GM19240 (cell line): ENCODE data around the gene NUCKS1.
"Not testable (repeated sequence)": the region's sequence is repeated elsewhere in the genome, so short reads cannot be mapped to it uniquely, and the experiment has no call there.

ENCODE experiments used
- DNase-seq: peaks from one replicate; pipeline ENCODE4 v3.0.0; 2011; ENCODE audit warnings: low spot score; ENCODE audit not compliant: insufficient read length

NUCKS1 gene

GRCh38 chr1:205733438-205734175 lies 16.4 kb downstream of the NUCKS1 start:
- DNase-seq, result no peak

DNA sequence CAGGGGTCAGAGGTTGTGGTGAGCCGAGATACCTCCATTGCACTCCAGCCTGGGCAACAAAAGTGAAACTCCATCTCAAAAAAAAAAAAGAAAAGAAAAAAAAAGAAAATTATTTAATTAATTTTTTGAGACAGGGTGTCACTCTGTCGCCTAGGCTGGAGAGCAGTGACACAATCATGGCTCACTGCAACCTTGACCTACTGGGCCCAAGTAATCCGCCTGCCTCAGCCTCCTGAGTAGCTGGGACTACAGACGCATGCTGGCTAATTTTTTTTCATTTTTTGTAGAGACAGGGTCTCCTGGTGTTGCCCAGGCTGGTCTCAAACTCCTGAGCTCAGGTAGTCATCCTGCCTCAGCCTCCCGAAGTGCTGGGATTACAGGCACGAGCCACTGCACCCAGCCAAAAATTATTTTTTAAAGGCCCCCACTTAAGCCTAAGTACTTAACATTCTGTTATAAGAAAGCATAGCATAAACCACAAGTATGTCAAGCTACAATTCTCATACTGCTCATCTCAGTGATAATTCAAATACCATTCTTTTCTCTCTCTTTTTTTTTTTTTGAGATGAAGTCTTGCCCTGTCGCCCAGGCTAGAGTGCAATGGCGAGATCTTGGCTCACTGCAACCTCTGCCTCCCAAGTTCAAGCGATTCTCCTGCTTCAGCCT lies 19.9 kb downstream of the NUCKS1 start:
- no peak for DNase-seq

GRCh38 chr1:205726619-205727125 lies 23.3 kb downstream of the NUCKS1 start:
- DNase-seq, result no peak

- DNase-seq, result no peak
Measured at GRCh38 chr1:205725514-205725913, 24.5 kb downstream of the NUCKS1 start.

- DNase-seq, result not testable (repeated sequence)
Measured at GRCh38 chr1:205720740-205721139, 29.2 kb downstream of the NUCKS1 start.

- DNase-seq, result no peak
Measured at GRCh38 chr1:205719762-205720161, 30.2 kb downstream of the NUCKS1 start.

- no peak for DNase-seq
Measured at GRCh38 chr1:205719015-205719414, 31.0 kb downstream of the NUCKS1 start.

GRCh38 chr1:205716371-205717132 lies 33.4 kb downstream of the NUCKS1 start:
- no peak for DNase-seq

GRCh38 chr1:205715628-205716027 lies 34.4 kb downstream of the NUCKS1 start:
- no peak for DNase-seq

DNA sequence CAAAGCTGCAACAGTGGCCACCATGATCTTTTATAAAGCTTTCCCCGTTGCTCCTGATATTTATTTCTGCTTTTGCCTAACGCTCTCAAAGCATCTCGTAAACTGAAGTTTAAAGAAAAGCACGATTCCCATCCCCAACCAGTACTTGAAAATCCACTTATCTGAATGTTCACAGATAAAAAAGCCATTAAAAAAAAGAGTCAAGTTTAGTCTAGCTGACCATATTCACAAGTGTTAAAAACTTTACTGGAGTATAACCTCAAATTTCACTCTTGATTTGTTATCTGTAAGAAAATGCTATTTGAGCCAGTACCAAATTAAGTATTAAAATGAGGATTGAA lies 35.1 kb downstream of the NUCKS1 start:
- no peak for DNase-seq

GRCh38 chr1:205714190-205714905 lies 35.6 kb downstream of the NUCKS1 start:
- DNase-seq, result no peak

GRCh38 chr1:205711105-205712048 lies 38.6 kb downstream of the NUCKS1 start:
- no peak for DNase-seq

DNA sequence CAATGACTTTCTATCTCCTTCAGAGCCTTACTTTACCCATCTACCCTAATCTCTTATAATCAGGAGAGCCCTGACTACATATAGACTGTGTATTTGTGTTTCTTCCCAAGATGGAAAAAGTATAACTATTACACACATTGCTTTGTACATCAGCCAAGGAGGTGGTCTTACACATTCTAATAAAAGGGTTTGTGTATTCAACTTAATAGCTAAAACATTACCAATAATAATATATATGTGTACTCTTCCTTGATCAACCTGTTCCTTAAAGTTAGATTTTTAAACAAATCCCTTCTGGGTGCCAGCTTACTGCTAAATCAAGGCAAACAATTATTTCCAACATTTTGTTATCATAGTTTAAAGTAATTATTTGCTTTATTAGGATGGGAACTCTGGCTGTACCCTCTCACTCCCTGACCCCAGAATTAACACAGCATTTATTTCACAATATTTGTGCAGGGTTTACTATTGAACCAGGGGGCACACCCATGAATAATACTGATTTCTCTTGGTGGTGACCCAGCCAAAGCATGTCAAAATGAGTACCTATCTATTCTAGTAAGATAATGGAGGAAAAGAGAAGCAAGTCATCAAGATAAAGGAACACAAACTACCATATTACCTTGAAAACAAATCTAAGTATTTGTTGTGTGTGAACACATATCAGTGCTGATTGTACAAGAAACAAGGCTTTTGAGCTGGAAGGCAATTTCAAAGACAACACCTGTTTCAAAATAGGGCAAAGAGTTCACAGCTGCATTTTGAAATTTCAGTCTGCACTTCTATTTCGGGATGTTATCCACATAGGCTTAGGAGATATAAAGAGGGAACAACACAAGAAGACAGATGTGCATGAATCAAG lies 39.5 kb downstream of the NUCKS1 start:
- no peak for DNase-seq

DNA sequence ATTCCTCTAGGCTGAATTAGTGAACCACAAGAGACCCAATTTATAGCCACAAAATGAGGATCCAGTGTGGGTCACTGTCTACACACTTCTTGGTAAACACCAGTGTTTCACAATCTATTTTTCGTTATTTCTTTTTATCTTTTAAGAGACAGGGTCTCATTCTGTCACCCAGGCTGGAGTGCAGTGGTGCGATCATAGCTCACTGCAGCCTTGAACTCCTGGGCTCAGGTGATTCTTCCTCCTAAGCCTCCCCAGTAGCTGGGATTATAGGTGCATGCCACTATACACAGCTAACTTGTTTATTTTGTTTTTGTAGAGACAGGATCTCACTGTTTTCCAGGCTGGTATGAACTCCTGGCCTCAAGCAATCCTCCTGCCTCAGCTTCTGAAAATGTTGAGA lies 40.3 kb downstream of the NUCKS1 start:
- DNase-seq, result no peak

DNA sequence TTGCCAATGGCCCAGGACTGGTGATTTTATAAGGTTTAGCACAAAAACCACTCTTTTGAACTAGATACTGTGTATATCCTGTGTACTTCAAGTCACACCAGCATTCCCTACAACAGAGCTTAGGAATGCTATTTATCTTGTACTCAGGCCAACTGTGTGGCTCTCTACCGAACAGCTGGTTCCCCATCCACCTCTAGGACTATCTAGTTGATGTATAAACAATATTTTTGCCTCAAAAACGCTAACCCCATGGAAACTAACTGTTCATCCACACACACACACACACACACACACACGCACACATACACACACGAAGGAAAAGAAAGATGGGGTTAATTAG lies 41.0 kb downstream of the NUCKS1 start:
- no peak for DNase-seq

DNA sequence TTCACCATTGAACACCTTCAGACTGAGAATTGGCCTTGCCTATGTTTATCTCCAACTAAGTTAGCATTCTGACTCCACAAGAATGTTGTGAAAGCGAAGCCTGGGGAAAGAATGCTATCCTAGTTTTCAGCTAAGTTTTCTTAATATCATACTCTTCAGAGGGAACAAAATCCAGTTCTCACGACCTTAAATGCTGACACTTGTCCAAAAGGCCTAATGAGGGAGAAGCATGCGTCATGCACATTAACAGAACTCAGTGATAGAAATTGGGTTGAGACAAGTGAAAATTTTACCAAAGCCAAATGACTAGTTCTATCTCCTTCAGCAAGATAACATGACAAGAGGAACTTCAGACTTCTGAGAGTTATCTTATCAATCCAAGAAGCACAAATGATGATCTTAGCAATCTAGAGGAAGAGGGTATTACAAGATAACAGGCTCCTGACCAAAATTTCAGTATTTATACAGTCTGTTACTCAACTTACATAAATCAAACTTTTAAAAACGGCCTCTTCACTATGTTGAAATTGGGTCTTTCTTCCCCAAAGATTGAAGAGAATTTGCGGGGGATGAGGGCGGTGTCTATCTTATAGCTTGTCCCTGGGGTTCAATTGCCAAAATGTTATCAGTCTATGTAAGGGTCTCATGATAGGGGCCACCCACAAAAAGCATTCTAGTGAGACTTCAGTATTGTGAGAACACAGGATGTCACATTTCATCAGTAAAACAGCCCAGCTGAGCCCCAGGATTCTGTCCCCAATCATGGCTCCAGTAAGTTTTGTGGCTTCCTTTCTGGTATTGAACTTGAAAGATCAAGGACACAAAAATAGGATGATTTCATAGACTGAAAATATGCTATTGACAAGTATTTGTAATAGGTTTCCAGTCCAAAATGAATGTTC lies 43.1 kb downstream of the NUCKS1 start:
- DNase-seq, result no peak

DNA sequence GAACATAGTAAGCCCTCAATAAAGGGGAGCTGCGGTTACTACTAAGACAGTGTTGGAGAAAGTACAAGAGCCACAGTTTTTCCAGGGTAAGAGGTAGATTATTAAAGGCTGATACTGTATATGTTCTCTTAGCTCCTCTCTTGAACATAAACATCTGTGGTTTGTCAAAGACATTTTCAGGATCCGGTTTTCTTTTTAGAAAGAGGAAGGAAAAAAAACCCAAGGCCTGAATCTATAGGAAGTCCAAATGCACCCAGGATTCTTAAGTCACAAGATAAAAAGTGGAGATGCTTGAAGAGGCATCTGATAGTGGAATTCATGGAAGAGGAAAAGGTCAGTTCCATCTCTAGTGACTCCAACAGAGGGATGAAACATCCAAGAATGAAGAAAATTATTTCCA lies 45.1 kb downstream of the NUCKS1 start:
- no peak for DNase-seq

DNA sequence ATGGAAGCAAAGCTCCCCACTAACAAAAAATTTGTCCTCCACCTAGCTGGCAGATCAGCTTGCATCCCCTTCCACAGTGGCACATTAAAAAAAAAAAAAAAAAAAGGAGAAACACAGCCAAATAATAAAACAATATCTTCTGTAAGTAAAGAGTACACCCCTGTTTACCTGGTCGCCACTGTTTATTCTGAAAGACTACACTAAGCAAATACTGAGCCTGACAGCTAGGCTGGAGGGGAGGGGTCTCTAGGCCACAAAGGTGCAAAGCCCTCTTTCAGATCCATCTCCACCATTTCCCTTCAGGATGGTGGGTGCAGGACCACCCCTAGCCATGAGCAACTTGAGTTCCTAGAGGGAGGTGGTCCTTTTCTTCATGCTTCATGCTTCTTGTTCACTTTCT lies 46.9 kb downstream of the NUCKS1 start:
- DNase-seq, result no peak

- DNase-seq, result no peak
Measured at GRCh38 chr1:205701891-205702290, 48.1 kb downstream of the NUCKS1 start.
